ENCODE data around the gene RRM1.

GRCh38 chr11:4167758-4168157, 73.2 kb downstream of the RRM1 start:
- no peak for TF ChIP-seq POLR2AphosphoS5 (IDR thresholded peaks at IDR 0.05; ENCODE audit: borderline replicate concordance, low read depth, low read length)
- no peak for TF ChIP-seq EZH2 (IDR thresholded peaks at IDR 0.05)

Data from SK-N-MC (cell line).